Naive thymus-derived CD8-positive, alpha-beta T cell (primary cell): Measurements from ENCODE around the gene FAM209B. TPM values are rescaled to one million over a fixed set of nuclear protein-coding genes. Genes with fewer than 3 reads are reported as not detected.
"Not testable (repeated sequence)": the region's sequence is repeated elsewhere in the genome, so short reads cannot be mapped to it uniquely, and the experiment has no call there.

Experiments
- ATAC-seq, 2 donors: fragments of 150-1000 bp; cut with Tn5 transposase in 1 of 2; sonication (Bioruptor Pico), chemical (Tn5 transposase) in 1 of 2; 1 replicate in 1 of 2; 2 replicates in 1 of 2; pipeline ENCODE4 v1.10.0; 2021; ENCODE audit warnings: mild to moderate bottlenecking in 2 of 2, moderate library complexity in 2 of 2
- POLR2A ChIA-PET: fragments of 350-600 bp; sonication (Branson Sonifier 250); formaldehyde crosslinking; loops from one replicate; lab custom pipeline; 2021; ENCODE audit warnings: antibody characterized with exemption; lab: Charles Lee
- DNase-seq, 10 donors: peaks; one replicate each; pipeline versions ENCODE4 v3.0.0 to v3.0.0-alpha.2; 2020 to 2022
- H3K27ac Mint-ChIP-seq, 10 donors: one replicate each; pipeline ENCODE4 v1.8.0; 2020 to 2022; ENCODE audit warnings: mild to moderate bottlenecking in 10 of 10, mixed read lengths in 10 of 10, moderate library complexity in 4 of 10, inconsistent platforms in 1 of 10
- H3K27me3 Mint-ChIP-seq, 5 donors: one replicate each; pipeline ENCODE4 v1.8.0; 2021 to 2022; ENCODE audit warnings: mixed read lengths in 5 of 5
- H3K36me3 Mint-ChIP-seq, 3 donors: one replicate each; pipeline ENCODE4 v1.8.0; 2020 to 2022; ENCODE audit warnings: mixed read lengths in 3 of 3, mild to moderate bottlenecking in 2 of 3, inconsistent platforms in 1 of 3
- H3K4me1 Mint-ChIP-seq, 4 donors: one replicate each; pipeline ENCODE4 v1.8.0; 2021 to 2022; ENCODE audit warnings: mixed read lengths in 4 of 4
- H3K4me3 Mint-ChIP-seq, 10 donors: one replicate each; pipeline ENCODE4 v1.8.0; 2020 to 2022; ENCODE audit warnings: mild to moderate bottlenecking in 10 of 10, mixed read lengths in 10 of 10, moderate library complexity in 6 of 10, inconsistent platforms in 1 of 10
- H3K9me3 Mint-ChIP-seq, 9 donors: one replicate each; pipeline ENCODE4 v1.8.0; 2020 to 2022; ENCODE audit warnings: mixed read lengths in 9 of 9, mild to moderate bottlenecking in 3 of 9, inconsistent platforms in 1 of 9, moderate library complexity in 1 of 9
- polyA plus RNA-seq, 3 donors: library from polyadenylated mRNA; unstranded; fragments of 300-500 nt; fragmentation: Illumina TruSeq; gene quantifications; one replicate each; pipeline ENCODE4 v1.2.3, GENCODE V29; 2021
- total RNA-seq, 8 experiments: library from RNA in 2 of 8; stranded (reverse) in 2 of 8; gene quantifications; one replicate each; pipeline ENCODE4 v1.2.3 and lab custom pipeline; 2021 to 2026

Gene FAM209B
- total and polyA plus RNA-seq, 5 experiments from 2014 or later: 1.7 to 5.2 (median 4.4) TPM; not detected in 2

DNA sequence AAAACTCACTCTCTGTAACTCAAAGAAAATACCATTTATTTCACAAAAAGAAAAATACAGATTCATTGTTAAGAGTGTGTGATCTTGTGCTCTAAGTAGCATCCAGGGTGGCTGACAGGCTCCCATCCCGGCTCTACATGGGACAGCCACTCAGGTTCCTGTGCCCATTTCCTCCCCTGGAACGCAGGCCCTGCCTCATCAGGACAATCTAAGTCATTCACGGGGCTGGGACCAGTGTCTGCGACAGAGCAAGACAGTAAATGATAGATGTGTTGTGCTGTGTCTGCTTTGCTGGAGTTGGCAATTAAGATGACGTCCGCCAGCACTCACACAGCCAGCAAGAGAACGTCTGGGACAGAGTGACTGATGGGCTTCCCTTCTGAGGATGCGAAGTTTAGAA, 15.4 kb upstream of the FAM209B start:
- no peaks in the 10 kb centered on the region for H3K27me3 Mint-ChIP-seq
- DNase-seq (no peak), ATAC-seq (no peak)
- no peak overlapping the region for H3K4me3 Mint-ChIP-seq
- no peak overlapping the region for H3K27ac Mint-ChIP-seq
- POLR2A ChIA-PET: no interaction called here
- peaks cover 0 to 43% (median 19%) of the 10 kb centered on the region in 9 donors for H3K9me3 Mint-ChIP-seq
- peaks cover 0 to under 1% (median 0%) of the 10 kb centered on the region in 4 donors for H3K4me1 Mint-ChIP-seq
- H3K36me3 Mint-ChIP-seq: peaks cover 27 to 92% (median 64%) of the 10 kb centered on the region in 3 donors

DNA sequence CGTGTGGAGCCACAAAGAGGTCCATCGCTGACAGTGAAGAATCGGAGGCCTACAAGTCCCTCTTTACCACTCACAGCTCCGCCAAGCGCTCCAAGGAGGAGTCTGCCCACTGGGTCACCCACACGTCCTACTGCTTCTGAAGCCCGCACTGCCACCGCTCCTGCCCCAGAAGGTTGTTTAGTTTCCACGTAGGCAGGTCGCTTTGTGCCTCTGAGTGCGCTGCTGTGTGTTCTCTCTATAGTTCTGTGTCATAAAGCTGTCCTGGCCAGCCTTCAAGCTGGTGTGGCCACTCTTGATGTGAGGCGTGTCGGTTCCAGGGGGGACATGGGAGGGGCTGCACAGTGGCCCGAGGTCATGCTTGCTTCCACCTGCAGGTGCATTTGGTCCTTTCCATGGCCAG, 14.9 kb upstream of the FAM209B start:
- ATAC-seq: no peak
- peaks cover under 1 to 6% (median 3%) of the 10 kb centered on the region in 4 donors for H3K4me1 Mint-ChIP-seq
- H3K4me3 Mint-ChIP-seq: no peak overlapping the region
- DNase-seq: no peak
- H3K27ac Mint-ChIP-seq: no peak overlapping the region
- no peaks in the 10 kb centered on the region for H3K27me3 Mint-ChIP-seq
- H3K9me3 Mint-ChIP-seq: peaks cover 0 to 45% (median 19%) of the 10 kb centered on the region in 9 donors
- peaks cover 27 to 88% (median 62%) of the 10 kb centered on the region in 3 donors for H3K36me3 Mint-ChIP-seq
- POLR2A ChIA-PET: no interaction called here

DNA sequence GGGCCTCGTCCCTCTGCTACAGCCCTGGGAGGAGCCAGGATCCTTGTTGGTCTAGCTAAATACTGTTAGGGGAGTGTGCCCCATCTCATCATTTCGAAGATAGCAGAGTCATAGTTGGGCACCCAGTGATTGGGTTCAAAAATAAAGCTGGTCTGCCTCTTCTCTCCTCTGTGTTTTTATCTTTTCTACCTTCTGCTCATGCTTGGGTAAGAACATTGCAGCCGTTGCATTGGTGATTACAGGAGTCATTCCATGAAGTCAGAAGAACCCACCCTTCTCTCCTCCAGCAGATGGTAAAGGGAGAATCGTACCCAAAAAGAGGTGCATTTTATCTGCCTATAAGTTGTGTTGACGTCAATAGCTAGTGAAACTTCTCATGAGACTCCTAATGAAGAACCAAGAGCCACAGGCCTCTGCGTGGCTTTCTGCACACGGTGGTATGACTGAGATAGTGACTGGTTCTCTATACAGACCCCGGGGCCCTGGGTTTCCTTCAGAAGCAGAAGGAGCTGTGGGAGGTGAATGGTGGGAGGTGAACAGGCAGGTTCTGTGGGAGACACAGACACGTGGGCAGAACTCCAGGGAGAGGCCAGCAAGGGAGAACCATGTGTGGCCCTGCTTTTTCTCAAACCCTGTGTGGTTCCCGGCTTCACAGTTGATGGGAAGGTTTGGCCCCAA, 14.2 kb upstream of the FAM209B start:
- POLR2A ChIA-PET: no interaction called here
- Mint-ChIP-seq H3K9me3 (peaks cover 0 to 47% (median 19%) of the 10 kb centered on the region in 9 donors), H3K36me3 (peaks cover 27 to 80% (median 57%) of the 10 kb centered on the region in 3 donors), H3K27ac (peak overlapping the region in 1 of 10 donors; percentile 31), H3K4me3 (no peak overlapping the region), H3K27me3 (no peaks in the 10 kb centered on the region), H3K4me1 (peaks cover 5 to 12% (median 7%) of the 10 kb centered on the region in 4 donors)
- ATAC-seq (no peak), DNase-seq (no peak)

DNA sequence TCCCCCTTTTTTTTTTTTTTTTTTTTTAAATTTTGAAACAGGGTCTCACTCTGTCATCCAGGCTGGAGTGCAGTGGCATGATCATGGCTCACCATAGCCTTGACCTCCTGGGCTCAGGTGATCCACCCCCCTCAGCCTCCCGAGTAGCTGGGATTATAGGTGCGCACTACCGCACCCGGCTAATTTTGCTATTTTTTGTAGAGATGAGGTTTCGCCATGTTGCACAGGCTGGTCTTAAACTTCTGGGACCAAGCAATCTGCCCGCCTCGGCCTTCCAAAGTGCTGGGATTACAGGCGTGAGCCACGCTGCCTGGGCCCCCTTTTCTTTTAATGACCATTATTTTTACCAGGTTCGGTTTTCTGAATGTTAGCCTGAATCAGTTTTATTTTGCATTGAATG, 13.5 kb upstream of the FAM209B start:
- no peak overlapping the region for H3K4me3 Mint-ChIP-seq
- no peaks in the 10 kb centered on the region for H3K27me3 Mint-ChIP-seq
- ATAC-seq (no peak), DNase-seq (no peak)
- no peak overlapping the region for H3K27ac Mint-ChIP-seq
- POLR2A ChIA-PET: no interaction called here
- H3K9me3 Mint-ChIP-seq: peaks cover 0 to 47% (median 19%) of the 10 kb centered on the region in 9 donors
- peaks cover 27 to 74% (median 56%) of the 10 kb centered on the region in 3 donors for H3K36me3 Mint-ChIP-seq
- peaks cover 5 to 14% (median 7%) of the 10 kb centered on the region in 4 donors for H3K4me1 Mint-ChIP-seq

DNA sequence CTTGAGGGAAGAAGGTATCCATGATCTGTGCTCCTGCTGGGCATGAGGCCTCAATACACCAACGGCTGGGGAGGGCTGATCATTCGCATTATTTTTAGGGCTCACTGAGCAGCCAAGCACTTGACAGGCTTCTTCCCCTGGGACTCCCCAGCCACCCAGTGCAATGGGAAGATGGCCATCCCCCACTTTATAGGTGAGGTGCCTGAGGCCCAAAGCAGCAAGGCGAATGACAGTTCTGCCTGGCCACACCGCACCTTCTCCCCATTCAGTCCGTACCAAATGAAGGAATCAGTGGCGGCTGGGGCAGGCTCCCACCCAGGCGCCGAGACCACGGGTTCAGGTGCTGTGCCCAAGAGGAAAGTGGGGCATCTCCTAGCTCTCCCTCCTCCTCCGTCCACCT, 12.9 kb upstream of the FAM209B start:
- POLR2A ChIA-PET: interaction anchor here (0.6 kb wide), 1 partner anchor 119 kb away, joined by 3 read pairs; no protein-coding TSS in a partner anchor
- peaks cover 0 to 47% (median 19%) of the 10 kb centered on the region in 9 donors for H3K9me3 Mint-ChIP-seq
- no peak overlapping the region for H3K4me3 Mint-ChIP-seq
- peaks cover 27 to 68% (median 56%) of the 10 kb centered on the region in 3 donors for H3K36me3 Mint-ChIP-seq
- H3K27me3 Mint-ChIP-seq: no peaks in the 10 kb centered on the region
- no peak for ATAC-seq
- DNase-seq: no peak
- peaks cover 5 to 14% (median 7%) of the 10 kb centered on the region in 4 donors for H3K4me1 Mint-ChIP-seq
- H3K27ac Mint-ChIP-seq: no peak overlapping the region

DNA sequence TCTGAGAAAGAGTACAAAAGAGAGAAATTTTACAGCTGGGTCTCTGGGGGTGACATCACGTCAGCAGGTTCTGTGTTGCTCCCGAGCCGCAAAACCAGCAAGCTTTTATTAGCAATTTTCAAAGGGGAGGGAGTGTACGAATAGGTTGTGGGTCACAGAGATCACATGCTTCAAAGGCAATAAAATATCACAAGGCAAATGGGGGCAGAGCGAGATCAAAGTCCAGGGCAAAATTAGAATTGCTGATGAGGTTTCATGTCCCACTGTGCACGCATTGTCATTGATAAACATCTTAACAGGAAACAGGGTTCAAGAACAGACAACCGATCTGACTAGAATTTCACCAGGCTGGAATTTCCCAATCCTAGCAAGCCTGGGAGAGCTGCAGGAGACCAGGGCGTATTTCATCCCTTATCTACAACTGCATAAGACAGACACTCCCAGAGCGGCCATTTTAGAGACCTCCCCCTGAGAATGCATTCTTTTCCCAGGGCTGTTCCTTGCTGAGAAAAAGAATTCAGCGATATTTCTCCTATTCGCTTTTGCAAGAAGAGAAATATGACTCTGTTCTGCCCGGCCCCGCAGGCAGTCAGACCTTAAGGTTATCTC, 12.2 kb upstream of the FAM209B start:
- not testable (repeated sequence) for H3K27me3 Mint-ChIP-seq, ATAC-seq
- Mint-ChIP-seq H3K36me3 (peaks cover 27 to 62% (median 56%) of the 10 kb centered on the region in 3 donors), H3K4me1 (peaks cover 5 to 14% (median 7%) of the 10 kb centered on the region in 4 donors), H3K27ac (peak overlapping the region in 1 of 10 donors; percentile 27), H3K4me3 (peak overlapping the region in 1 of 10 donors; percentile 2), H3K9me3 (peaks cover 0 to 47% (median 19%) of the 10 kb centered on the region in 9 donors)
- peak in 1 of 10 donors; percentile 3 for DNase-seq
- POLR2A ChIA-PET: interaction anchor here (0.6 kb wide), 1 partner anchor 119 kb away, joined by 3 read pairs; no protein-coding TSS in a partner anchor

DNA sequence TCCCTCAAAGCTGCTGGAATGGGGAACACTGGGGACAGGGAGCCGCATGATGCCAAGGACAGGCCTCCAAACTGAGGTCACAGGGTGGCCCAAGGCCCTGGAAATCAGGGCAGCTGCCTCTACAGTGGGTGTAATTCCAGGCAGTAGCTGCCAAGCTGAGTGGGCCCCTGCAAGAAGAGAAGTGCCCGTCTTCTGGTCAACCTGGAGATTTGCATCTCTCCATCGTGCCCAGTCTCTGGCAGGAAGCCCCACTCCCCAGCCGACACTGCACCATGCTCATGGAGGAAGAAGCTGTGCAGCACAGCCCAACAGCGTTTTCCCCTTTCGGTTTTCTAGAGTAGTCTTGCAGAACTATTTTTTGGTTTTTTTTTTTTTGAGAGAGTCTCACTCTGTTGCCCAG, 10.7 kb upstream of the FAM209B start:
- POLR2A ChIA-PET: no interaction called here
- Mint-ChIP-seq H3K9me3 (peaks cover 0 to 47% (median 19%) of the 10 kb centered on the region in 9 donors), H3K27ac (no peak overlapping the region), H3K36me3 (peaks cover 27 to 47% (median 47%) of the 10 kb centered on the region in 3 donors), H3K27me3 (no peaks in the 10 kb centered on the region), H3K4me3 (no peak overlapping the region), H3K4me1 (peaks cover 5 to 14% (median 7%) of the 10 kb centered on the region in 4 donors)
- DNase-seq (no peak), ATAC-seq (no peak)

DNA sequence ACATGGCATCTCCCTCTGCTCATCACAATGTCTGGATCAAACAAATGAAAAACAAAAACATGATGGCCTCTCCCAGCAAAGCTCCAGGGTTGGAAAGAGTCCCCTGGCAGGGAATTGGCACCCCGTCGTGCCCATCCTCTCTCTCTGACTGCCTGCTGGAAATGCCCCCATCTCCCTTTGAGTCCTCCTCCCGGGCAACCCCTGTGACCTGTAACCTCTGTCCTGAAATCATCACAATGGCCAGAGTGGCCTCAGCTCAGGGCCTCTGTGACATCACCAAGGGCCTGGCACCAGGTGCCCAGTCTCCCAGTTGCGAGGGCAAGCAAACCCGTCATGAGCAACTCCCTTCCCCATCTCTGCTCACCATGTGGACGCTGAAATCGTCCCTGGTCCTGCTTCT, 8.6 kb upstream of the FAM209B start, which contains the start of gene FAM209A:
FAM209A (plus strand) TSS at position 301 of the 400 bp plus-strand sequence; CDS start at position 366, 65 bp downstream.
- peak within 1 kb of the TSS in 2 of 10 donors; percentile 8 to 59 for H3K27ac Mint-ChIP-seq
- H3K36me3 Mint-ChIP-seq: peaks cover 14 to 26% (median 26%) of the 10 kb centered on the region in 3 donors
- H3K9me3 Mint-ChIP-seq: peaks cover 0 to 36% (median 15%) of the 10 kb centered on the region in 9 donors
- ATAC-seq, DNase-seq, H3K27me3 Mint-ChIP-seq, H3K4me3 Mint-ChIP-seq, POLR2A ChIA-PET: not testable (repeated sequence)
- peaks cover 5 to 14% (median 7%) of the 10 kb centered on the region in 4 donors for H3K4me1 Mint-ChIP-seq

DNA sequence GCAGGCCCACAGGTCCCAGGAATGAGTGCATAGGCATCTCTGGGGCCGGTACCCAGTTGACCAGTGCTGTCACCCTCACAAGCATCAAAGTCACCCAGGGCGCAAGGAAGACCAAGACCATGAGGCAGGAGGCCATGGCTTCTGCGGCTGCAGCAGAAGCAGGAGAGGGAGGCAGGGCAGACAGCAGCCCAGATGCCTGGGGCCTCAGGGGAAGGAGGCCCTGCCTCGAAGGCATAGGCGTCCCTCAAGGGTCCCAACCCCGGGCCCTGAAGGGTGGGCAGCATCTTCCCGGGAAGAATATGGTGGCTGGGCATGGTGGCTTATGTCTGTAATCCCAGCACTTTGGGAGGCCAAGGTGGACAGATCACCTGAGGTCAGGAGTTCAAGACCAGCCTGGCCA, 5.5 kb upstream of the FAM209B start:
- Mint-ChIP-seq H3K27ac (no peak overlapping the region), H3K27me3 (no peaks in the 10 kb centered on the region), H3K9me3 (peaks cover 0 to 7% (median 0%) of the 10 kb centered on the region in 9 donors), H3K4me1 (peaks cover 6 to 14% (median 7%) of the 10 kb centered on the region in 4 donors), H3K36me3 (peaks cover 0 to 1% (median 0%) of the 10 kb centered on the region in 3 donors), H3K4me3 (no peak overlapping the region)
- DNase-seq (no peak), ATAC-seq (no peak)
- POLR2A ChIA-PET: no interaction called here

DNA sequence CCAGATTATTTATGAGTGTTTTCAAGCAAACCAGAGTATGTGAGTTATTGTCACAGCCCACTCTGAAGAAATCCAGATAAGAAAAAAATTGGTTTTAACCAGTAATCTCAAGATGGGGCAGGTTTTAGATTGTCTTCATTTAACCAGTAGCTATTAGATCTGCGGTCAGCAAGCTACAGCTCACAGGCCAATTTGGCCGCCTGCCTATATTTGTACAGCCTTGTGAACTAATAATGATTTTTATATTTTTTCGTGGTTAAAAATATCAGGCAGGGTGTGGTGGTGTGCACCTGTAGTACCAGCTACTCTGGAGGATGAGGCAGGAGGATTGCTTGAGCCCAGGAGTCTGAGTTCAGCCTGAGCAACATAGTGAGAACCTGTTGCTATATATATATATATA, 5.0 kb downstream of the FAM209B start:
- ATAC-seq (no peak), DNase-seq (no peak)
- H3K4me1 Mint-ChIP-seq: peaks cover 0 to 2% (median 0%) of the 10 kb centered on the region in 4 donors
- no peaks in the 10 kb centered on the region for H3K9me3 Mint-ChIP-seq
- H3K27ac Mint-ChIP-seq: no peak overlapping the region
- POLR2A ChIA-PET: no interaction called here
- peaks cover 0 to 17% (median 7%) of the 10 kb centered on the region in 3 donors for H3K36me3 Mint-ChIP-seq
- H3K4me3 Mint-ChIP-seq: no peak overlapping the region
- H3K27me3 Mint-ChIP-seq: no peaks in the 10 kb centered on the region

DNA sequence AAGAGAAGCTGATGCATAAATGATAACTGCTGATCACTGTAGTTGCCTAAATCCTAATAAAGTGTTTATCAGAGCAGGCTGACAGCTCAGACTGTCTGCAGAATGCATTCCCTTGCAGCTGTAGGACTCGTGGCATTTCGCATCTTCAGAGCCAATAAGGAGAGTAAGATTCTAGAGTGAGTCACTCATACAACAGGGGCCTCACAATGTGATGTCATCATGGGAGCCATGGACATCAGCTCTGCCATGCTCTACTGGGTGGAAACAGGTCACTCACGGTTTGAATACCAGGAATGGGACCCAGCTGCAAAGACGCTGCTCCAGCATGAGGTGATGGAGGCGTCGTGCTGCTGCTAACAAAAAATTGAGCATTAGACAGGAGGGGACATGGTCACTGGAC, 7.4 kb downstream of the FAM209B start:
- no peaks in the 10 kb centered on the region for H3K9me3 Mint-ChIP-seq
- DNase-seq (no peak), ATAC-seq (no peak)
- H3K4me1 Mint-ChIP-seq: peaks cover 0 to 2% (median 0%) of the 10 kb centered on the region in 4 donors
- POLR2A ChIA-PET: no interaction called here
- H3K36me3 Mint-ChIP-seq: peaks cover 0 to 11% (median 4%) of the 10 kb centered on the region in 3 donors
- no peak overlapping the region for H3K4me3 Mint-ChIP-seq
- peak overlapping the region in 1 of 10 donors; percentile 51 for H3K27ac Mint-ChIP-seq
- no peaks in the 10 kb centered on the region for H3K27me3 Mint-ChIP-seq

DNA sequence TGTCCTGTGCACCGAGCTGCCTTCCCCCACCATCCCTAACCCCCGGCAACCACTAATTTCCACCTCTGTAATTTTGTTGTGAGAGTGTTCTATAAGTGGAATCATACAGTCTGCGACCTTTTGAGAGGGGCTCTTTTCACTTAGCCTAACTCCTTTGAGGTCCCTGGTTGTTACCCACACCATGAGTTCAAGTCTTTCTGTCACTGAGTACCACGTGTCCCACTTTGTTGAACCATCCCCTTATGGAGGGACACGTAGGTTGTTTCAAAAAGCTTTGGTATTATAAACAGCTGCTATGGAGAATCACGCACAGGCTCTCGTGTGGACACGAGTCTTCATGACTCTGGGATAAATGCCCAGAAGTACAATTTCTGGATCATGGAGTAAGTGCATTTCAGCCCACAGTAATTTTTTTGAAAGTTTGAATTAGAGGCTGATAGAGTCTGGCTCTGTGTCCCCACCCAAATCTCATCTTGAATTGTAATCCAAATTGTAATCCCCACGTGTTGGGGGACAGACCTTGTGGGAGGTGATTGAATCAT, 9.5 kb downstream of the FAM209B start:
- POLR2A ChIA-PET: no interaction called here
- Mint-ChIP-seq H3K27me3 (peaks cover 0 to 4% (median 0%) of the 10 kb centered on the region in 5 donors), H3K4me1 (peaks cover 0 to 2% (median 0%) of the 10 kb centered on the region in 4 donors), H3K4me3 (no peak overlapping the region), H3K36me3 (peaks cover 0 to 2% (median 0%) of the 10 kb centered on the region in 3 donors), H3K9me3 (no peaks in the 10 kb centered on the region), H3K27ac (no peak overlapping the region)
- ATAC-seq: no peak
- no peak for DNase-seq
